Activated effector memory CD4-positive, alpha-beta T cell treated with anti-CD3 and anti-CD28 coated beads, Interleukin-2, amount 50 U/mL, for 16 hours (primary cell): ENCODE results near the gene SAMM50.

Experiments
- DNase-seq: peaks from one replicate; pipeline ENCODE4 v3.0.0-alpha.2; 2020

Gene SAMM50

DNA sequence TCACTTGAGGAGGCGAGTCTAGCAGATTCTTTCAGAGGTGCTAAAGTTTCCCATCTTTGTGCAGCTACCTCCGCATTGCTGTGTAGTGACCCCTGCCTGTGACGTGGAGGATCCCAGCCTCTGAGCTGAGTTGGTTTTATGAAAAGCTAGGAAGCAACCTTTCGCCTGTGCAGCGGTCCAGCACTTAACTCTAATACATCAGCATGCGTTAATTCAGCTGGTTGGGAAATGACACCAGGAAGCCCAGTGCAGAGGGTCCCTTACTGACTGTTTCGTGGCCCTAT, 8.9 kb upstream of the SAMM50 start:
- DNase-seq = no peak

DNA sequence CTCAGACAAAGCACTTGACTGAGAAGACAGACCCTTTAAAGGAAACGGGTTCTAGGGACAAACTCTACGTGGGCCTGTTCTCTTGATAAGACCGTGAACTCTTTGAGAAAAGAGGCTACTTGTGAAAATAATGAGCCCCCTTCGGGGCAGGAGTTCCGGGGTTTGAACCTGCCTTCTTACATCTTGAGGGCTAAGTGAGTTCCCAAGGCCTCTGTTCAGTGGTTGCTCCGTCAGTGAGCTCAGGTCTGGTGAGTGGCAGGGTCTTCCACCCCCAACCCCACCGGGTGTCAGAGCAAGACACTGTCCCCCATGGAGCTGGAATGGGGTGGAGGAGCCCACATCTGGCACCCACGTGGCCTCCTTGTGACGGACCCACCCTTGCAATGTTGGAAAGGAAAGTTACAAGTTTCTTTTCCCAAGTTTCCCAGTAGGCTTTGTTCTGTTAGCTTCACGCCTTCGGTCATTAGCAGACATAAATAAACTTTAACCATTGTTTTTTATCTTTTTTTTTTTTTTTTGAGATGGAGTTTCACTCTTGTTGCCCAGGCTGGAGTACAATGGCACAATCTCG, 6.3 kb upstream of the SAMM50 start:
- no peak for DNase-seq

DNA sequence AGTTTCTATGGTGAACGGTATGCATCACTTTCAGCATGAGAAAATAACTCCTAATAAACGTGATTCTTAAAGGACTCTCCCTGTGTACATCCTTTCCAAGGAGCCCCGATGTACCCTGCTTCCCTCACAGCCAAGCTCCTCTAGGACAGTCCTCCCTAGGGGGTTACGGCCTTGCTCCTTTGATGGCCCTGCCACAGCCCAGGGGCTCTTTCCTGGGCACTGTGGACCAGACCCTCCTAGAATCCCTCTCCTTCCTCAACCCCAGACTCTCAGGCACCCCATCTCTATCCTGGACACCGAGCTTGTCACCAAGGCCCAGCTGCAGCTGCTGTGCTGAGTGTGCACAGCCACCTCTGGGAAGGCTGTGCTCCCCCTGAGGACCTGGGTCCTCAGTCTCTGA, 3.9 kb upstream of the SAMM50 start:
- no peak for DNase-seq

DNA sequence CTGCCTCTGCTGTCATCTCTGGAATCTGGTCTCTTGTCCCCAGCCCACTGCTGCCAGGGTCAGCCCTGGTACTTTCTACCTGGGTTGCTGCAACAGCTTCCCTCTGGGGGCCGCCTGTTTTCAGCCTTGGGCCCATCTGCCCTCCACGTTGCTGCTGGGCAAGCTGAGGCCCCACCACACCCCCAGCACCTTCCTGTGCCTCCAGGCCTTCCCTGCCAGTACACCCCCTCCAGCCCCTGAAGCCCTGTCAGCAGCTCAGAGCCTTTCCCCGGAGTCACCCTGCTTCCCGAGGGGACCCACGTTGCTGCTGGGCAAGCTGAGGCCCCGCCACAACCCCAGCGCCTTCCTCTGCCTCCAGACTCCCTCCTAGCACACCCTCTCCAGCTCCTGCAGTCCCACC, 3.3 kb upstream of the SAMM50 start:
- no peak for DNase-seq

DNA sequence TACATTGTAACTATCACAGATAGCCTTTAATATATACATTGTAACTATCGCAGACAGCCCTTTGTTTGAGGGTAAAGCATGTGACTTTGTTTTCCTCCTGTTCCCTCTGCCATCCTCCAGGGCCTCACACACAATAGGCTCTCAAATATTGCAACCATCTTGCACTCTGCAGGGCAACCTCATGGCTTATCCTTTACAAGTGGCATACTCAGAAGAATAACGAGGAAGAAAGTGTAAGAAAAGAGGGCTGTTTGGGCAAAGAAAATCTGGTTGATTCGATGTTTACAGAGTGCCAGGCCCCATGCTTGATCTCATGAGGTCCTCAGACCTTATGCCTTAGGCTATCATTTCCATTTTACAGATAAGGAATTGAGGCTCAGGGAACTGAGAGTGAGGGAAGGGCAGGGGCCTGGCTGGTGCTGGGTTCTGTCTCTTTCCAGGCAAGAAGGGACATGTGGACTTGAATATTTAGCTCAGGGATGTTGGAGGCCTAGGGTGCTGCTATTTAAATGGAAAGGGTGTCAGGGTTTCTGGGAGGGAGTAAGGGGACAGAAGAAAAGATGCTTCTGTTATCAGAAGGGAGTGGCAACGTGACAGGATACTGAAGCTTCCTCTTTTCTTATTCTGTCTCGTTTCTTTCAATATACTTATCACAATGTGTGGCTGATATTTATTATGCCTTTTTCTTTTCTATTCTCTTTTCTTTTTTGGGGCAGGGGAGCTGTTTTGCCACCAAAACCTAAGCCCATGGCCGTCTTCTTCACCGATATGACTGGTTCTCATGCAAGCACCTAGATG, 1.1 kb upstream of the SAMM50 start:
- DNase-seq = no peak

DNA sequence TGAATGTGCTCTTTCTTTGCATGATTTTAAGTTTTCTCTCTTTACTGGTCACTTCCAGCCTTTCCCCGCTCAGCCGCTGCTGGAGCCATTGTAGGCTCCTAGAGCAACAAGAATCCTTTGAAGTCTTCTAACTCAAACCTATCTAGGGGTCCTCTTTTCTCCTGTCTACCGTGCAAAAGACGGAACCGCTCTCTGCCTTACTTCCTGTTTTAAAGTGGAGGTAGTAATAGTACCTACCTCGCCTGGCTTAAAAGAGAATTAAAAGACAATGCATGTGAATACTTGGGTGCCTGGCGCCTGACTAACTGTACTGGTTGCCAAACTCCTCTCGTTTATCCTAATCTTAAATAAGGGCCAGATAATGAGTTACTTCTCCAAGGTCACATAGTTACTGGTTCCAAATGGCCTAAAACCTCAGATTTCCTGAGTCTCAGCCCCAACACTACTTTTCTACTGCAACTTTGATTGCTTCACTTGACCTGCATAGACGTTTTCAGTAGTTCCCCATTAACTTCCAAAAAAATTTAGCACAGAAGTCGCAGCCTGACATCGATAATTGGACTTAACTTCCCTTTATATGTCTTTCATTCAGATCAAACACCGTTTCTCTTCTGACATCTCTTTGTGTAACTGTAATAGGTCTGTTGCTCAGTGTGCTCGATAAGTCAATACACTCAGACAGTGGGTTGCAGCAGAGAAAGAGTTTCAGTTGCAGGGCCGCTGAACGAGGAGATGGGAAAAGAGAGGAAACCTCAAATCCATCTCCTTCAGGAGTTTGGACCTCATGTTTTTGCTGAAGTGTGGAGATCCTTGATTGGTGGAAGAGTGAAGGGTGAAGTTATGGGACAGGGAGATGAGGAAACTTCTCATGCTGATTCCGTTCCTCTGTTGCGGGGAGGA, 891 bp downstream of the SAMM50 start:
- DNase-seq = no peak

DNA sequence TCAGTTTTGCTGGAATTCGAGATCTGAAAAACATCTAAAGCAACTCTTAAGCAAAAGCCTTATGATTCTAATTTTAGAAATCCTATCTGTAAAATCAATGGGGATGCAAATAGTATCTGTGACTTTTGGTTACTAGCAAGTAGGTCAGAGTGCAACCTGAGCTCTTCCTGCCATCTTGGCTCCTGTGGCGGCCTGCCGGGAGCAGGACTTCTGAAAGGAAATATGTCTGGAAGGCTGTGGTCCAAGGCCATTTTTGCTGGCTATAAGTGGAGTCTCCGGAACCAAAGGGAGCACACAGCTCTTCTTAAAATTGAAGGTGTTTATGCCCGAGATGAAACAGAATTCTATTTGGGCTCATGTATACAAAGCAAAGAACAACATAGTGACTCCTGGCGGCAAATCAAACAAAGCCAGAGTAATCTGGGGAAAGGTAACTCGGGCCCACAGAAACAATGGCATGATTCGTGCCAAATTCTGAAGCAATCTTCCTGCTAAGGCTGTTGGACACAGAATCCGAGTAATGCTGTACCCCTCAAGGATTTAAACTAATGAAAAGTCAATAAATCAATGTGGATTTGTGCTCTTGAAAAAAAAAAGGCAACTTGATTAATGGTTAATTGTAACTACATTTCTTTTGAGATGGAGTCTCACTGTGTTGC, 1.7 kb downstream of the SAMM50 start:
- no peak for DNase-seq

DNA sequence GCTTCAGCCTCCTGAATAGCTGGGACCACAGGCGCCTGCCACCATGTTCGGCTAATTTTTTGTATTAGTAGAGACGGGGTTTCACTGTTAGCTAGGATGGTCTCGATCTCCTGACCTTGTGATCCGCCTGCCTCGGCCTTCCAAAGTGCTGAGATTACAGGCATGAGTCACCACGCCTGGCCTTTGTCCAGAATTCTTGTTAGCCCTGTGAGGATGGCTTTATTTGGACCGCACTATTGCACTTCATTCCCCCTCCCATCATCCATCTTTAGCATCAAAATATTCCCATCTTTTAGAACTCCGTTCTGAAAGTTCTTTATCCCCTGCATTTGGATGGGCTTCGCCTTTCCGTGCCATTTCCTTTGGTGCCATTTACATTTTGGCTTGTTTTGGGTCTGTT, 2.6 kb downstream of the SAMM50 start:
- DNase-seq = no peak

DNA sequence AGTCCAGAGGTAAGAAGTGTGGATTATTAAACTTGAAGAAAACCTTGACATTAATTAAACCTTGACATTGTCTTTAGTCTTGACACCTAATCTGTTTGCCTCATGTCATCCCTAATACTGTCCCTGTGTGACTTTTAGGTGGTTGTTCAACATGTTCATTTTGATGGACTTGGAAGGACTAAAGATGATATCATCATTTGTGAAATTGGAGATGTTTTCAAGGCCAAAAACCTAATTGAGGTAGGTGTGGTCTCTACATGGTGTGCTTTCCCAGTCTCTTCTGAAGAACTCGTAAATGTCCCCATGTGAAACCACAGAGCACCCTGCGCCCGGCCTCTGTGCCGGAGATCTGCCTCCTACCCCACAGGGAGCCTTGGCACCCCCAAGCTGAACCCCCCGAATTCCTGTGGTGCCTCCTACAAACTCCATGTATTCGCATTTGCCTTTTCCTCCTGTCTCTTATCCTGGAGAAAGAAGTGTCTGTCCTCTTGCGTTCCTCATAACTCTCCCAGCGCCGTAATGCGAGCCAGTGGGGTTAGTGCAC, 9.1 kb downstream of the SAMM50 start:
- DNase-seq = no peak

DNA sequence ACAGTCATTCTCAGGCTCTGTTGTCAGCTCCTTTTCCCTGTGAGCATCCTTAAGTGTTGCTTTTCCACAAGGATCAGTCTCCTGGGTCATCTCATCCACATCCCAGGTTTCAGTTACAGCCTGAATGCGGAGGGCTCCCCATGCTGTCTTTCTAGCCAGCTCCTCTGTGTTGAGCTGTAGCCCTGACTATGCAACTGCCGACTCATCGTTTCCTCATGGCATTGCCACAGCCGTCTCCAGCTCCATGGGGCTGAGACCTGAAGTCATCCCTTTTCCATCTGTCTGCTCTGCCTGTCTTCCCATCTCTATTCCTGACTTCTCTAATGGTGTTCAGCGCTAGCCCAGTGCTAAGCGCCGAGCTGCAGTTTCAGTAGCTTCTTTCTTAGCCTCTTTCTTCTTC, 11.8 kb downstream of the SAMM50 start:
- no peak for DNase-seq

DNA sequence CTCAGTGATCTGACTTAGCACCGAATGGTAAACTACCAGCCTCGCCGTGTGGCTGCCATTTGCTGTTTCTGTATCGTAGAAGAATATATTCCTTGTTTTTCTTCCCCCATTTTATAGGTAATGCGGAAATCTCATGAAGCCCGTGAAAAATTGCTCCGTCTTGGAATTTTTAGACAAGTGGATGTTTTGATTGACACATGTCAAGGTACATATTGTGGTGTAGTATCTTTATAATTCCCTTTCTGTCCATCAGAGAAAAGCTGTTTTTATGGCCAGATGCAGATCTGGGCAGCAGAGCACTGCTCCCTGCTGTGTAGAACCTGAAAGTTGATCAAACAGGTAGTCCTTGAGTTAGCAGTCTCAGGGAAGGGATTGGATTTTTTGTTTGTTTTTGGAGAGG, 13.4 kb downstream of the SAMM50 start:
- DNase-seq = no peak

DNA sequence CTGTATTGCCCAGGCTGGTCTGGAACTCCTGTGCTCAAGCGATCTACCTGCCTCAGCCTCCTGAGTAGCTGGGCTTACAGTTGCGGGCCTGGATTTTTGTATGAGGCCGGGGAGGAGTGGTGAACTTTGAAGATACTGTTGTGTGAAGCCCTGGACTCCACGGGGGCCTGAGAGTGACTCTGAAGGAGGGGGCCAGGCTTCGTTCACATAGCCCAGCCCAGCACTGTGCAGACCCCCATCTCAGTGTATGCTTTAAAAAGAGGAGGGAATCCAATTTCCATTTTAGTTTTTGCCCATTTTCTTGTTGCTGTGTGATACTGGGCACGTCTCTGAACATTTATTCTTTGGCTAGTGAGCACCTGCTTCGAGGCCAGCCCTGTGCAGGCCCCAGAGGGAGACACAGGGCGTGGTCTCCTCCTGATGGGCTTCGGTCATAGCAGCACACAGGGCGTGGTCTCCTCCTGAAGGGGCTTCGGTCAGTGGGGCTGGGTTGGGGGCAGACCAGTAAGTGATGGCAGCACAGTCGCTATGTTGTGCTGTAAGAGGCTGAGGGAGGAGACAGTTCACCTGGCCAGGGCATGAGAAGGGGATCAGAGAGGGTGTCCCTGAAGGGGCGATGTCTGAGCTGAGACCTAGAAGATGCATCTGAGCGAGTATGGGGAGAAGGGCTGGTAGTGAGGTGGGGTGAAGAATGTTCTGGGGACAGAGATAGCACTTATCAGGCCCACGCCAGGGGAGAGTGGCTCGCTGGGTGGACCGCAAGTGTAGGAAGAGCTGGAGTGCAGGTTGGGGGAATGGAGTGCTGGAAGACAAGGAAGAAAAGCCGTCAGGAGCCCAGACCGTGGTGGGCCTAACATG, 14.0 kb downstream of the SAMM50 start:
- no peak for DNase-seq

DNA sequence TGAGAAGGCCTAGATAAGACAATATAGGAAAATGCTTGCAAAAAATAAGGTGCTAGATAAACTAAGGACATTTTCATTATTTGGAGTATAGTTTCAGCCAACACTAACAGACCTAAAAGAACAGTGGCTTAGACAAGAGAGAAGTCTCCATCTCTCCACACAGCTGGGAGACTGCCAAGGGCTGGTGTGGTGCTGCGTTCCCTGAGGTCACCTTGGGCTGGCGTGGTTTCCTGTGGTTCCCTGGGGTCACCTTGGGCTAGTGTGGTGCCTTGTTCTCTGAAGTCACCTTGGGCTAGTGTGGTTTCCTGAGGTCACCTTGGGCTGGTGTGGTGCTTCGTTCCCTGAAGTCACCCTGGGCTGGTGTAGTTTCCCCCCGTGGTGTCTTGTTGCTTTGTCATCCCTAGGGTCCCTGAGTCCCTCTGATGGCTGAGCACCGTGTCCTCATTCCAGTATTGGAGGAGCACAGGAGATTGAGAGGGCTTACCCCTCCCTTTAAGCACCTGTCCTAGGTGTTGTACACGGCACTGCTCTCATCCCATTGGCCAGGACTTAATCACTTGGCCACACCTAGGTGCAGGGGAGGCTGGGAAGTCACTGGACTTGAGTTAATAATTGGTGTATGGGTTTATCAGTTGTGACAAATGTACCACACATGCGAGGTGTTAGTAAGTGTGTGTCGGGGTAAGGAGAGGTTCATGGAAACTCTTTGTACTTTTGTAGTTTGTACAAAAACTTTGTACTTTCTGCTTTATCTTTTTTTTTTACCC, 14.9 kb downstream of the SAMM50 start:
- DNase-seq = no peak

DNA sequence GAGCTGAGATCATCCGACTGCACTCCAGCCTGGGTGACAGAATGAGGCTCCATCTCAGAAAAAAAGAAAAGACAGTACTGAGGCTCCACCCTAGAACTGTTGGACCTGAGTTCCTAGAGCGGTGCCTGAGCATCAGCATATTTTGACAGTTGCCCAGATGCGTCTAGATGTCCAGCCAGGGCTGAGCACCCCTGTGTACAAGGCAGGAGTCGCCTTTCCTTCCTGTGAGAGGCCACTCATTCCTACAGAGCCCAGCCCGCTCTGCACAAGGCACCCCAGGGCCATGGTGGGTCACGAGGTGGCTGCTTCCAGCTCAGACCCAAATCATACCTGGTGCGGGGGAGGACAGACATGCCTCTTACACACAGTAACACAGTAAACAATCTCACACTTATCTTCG, 15.9 kb downstream of the SAMM50 start:
- DNase-seq = no peak

DNA sequence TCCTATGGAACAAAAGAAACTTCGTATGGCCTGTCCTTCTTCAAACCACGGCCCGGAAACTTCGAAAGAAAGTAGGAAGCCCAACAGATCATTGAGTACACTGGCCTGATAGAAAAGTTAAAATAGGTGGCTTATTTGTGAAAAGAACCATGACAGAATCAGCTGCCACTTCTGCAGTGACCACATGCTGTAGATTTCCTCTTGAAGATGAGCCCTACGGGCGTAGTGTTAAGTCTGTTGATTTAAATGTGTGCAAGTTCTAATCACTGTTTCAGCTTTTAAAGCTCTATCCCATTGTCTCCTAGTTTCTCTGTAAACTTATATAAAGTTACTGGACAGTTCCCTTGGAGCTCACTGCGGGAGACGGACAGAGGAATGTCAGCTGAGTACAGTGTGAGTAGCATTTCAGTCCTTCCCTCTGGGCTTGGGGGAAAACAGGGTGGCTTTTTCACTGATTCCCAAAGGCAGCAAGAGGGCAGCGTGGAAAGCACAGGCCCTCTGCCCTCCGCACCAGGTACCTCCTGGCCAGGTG, 17.8 kb downstream of the SAMM50 start:
- no peak for DNase-seq

DNA sequence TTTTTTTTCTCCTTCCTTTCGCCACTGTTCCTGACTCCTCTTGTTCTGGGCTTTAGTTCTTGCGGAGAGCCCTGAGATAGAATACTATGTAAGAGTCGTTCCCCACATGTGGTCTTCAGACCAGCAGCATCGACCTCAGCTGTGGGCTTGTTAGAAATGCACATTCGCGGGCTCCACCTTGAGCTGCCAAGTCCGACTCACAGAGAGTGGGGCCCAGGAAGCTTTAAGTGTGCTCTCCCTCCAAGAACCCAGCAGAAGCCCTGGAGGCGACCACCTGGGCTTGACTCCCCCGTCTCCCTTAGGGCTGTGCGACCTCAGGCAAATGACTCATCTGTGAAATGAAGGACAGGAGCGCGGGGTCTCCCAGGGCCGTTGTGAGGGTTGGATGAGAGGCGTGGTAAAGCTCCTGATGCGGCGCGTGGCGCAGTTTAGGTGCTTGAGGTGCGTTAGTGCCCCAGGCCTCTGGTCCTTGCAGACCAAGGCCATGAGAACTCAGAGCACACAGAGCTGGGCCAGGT, 18.8 kb downstream of the SAMM50 start:
- DNase-seq = peak; percentile 25

DNA sequence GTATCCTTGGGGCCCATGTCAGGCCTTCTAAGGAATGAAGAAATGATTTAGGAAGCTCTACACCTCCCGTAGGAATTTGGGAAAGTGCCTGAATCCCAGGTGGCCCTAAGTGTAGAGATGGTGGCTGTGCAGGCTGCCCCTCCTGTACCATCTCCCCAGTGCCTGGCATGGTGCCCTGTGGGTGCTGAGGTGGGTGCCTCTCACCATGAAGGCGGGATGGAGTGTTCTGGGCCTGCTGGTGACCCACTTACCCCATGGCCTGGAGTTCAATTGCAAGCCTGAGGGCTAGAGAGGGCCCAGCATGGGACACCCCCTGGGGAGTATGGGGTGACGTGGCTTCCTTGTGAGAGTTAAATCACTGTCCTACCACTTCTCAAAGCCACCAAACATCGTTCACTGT, 19.8 kb downstream of the SAMM50 start:
- peak; percentile 53 for DNase-seq

DNA sequence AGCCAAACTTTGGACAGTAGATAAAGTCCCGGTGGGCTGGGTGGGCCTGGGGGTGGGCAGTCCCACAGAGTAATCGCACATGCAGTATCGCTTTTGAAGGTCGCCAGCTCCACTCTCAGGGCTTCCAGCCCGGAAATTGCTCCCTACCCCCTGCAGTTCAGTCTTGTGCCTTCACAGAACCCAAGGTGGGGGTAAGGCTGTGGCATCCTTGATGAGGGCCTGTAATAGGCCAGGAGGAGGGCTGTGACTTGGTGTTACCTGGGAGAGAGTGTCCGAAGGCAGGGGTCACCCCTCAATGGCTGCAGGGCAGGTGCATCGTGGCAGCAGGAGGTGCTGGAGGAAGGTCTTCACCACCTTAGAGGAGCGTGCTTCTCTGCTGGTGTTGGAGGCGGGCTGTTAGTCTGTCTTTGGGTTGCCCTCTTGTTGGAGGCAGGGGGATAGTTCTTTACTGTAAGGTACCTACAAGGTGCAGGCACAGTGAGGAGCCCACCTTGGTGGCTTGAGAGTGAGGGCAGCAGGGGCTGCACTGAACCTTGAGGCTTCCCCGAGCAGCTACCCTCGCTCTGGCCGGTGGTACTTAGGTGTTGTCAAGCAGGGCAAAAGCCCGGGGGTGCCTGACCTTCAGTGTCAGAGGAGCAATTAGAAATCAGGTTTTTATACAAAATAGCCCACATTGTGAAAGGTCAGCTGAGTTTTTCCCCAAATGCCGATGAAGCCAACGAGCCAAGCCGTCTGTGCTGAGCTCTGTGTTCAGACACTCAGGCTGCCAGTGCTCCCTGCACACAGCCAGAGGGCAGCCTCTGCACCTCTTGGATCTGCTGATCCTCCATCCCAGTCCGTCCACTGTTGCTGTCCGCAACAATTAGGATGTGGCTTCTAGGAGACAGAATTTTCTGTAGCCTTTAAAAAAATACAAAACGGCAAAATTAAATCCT, 21.9 kb downstream of the SAMM50 start:
- peak; percentile 14 for DNase-seq

DNA sequence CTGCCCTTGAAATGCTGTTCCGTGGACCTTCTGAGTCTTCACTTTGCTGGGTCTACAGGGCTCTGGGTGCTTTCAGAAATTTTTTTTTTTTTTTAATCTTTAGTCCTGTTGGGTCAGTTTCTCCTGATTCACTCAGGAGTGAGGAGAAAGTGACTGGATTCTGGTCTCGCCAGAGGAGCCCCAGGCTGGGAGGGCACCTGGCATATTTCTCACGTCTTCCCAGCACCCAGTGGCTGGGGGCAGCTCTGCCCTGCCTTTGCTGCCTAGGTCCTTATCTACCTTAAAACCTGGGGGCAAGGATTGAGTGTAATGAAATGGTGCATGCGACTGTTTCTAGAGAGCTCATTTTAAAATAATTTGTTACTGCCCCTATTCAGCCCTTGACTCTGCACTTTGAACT, 23.3 kb downstream of the SAMM50 start:
- peak; percentile 31 for DNase-seq

DNA sequence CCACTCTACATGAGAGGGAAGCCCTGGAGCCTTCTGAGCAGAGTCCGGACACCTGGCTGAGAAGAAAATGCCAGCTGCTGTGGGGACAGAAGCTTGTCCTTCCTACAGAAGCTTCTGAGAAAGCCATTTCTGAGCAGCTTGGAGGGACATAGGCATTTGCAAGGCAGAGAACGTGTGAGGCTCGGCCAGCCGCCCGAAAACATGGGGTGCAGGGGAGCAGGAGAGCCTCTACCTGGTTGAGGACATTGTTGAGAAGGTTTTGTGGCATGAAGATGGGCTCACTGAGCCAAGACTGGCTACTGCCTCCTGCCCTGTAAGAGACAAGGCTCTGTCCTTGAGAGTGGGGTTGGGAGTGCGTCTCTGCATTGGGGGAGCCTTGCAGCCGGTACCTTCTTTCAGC, 25.3 kb downstream of the SAMM50 start:
- DNase-seq = no peak
